ENCODE results near the gene MCIDAS.

Gene MCIDAS

GRCh38 chr5:55222092-55222984, 4.8 kb downstream of the MCIDAS start:
- DNase-seq (ENCODE audit: low read depth), result no peak

- no peak for DNase-seq (ENCODE audit: low read depth)
Observed at GRCh38 chr5:55220433-55221185, 6.5 kb downstream of the MCIDAS start.

GRCh38 chr5:55219770-55220169, 7.3 kb downstream of the MCIDAS start:
- no peak for DNase-seq (ENCODE audit: low read depth)

GRCh38 chr5:55218967-55219366, 8.1 kb downstream of the MCIDAS start:
- no peak for DNase-seq (ENCODE audit: low read depth)

GRCh38 chr5:55211184-55211874, 15.8 kb downstream of the MCIDAS start:
- no peak for DNase-seq (ENCODE audit: low read depth)

- no peak for DNase-seq (ENCODE audit: low read depth)
Observed at GRCh38 chr5:55205001-55205400, 22.1 kb downstream of the MCIDAS start.

- DNase-seq (ENCODE audit: low read depth), result no peak
Observed at GRCh38 chr5:55191165-55191564, 36.0 kb downstream of the MCIDAS start.

GRCh38 chr5:55188656-55189540, 38.2 kb downstream of the MCIDAS start:
- no peak for DNase-seq (ENCODE audit: low read depth)

- no peak for DNase-seq (ENCODE audit: low read depth)
Observed at GRCh38 chr5:55187370-55187769, 39.7 kb downstream of the MCIDAS start.

GRCh38 chr5:55180016-55180415, 47.1 kb downstream of the MCIDAS start:
- no peak for DNase-seq (ENCODE audit: low read depth)

GRCh38 chr5:55177078-55177477, 50.0 kb downstream of the MCIDAS start:
- no peak for DNase-seq (ENCODE audit: low read depth)

GRCh38 chr5:55176176-55176818, 50.8 kb downstream of the MCIDAS start:
- DNase-seq (ENCODE audit: low read depth), result no peak

- no peak for DNase-seq (ENCODE audit: low read depth)
Observed at GRCh38 chr5:55175781-55176175, 51.3 kb downstream of the MCIDAS start.

GRCh38 chr5:55173687-55174230, 53.4 kb downstream of the MCIDAS start:
- no peak for DNase-seq (ENCODE audit: low read depth)

GRCh38 chr5:55172937-55173686, 54.0 kb downstream of the MCIDAS start, which contains the start of gene CDC20B:
TSS of gene CDC20B (minus strand) at chr5:55173177. CDS start at chr5:55173000, 177 bp downstream.
- DNase-seq (ENCODE audit: low read depth), result peak; percentile 49

GRCh38 chr5:55172051-55172899, 54.8 kb downstream of the MCIDAS start:
- peak; percentile 65 for DNase-seq (ENCODE audit: low read depth)

GRCh38 chr5:55171471-55171870, 55.6 kb downstream of the MCIDAS start:
- no peak for DNase-seq (ENCODE audit: low read depth)

Measured in HS-5 (cell line).